SKM-1 (cell line): ENCODE results near the gene WDR86.

Experiments
- DNase-seq: peaks from one replicate; lab custom pipeline; 2025; ENCODE audit not compliant: unreplicated experiment; lab: John Stamatoyannopoulos, UW

WDR86 gene

GRCh38 chr7:151393031-151393977 is 16.5 kb downstream of the WDR86 start:
- DNase-seq = no peak

- no peak for DNase-seq
These were observed 17.4 kb downstream of the WDR86 start for GRCh38 chr7:151392426-151392825.

GRCh38 chr7:151392002-151392401 is 17.8 kb downstream of the WDR86 start:
- no peak for DNase-seq

GRCh38 chr7:151391358-151391730 is 18.5 kb downstream of the WDR86 start:
- no peak for DNase-seq

- DNase-seq = no peak
These were observed 19.1 kb downstream of the WDR86 start for GRCh38 chr7:151390598-151391357.

GRCh38 chr7:151389768-151390597 is 19.9 kb downstream of the WDR86 start:
- DNase-seq = no peak

- DNase-seq = no peak
These were observed 20.6 kb downstream of the WDR86 start for GRCh38 chr7:151389096-151389767.

GRCh38 chr7:151388430-151388829 is 21.4 kb downstream of the WDR86 start:
- DNase-seq = no peak

- DNase-seq = no peak
These were observed 21.9 kb downstream of the WDR86 start for GRCh38 chr7:151388007-151388297.

GRCh38 chr7:151387161-151388006 is 22.5 kb downstream of the WDR86 start:
- DNase-seq = no peak

GRCh38 chr7:151386301-151387160 is 23.3 kb downstream of the WDR86 start:
- DNase-seq = no peak

- no peak for DNase-seq
These were observed 24.1 kb downstream of the WDR86 start for GRCh38 chr7:151385626-151386300.

- no peak for DNase-seq
These were observed 24.8 kb downstream of the WDR86 start for GRCh38 chr7:151384776-151385625.

- no peak for DNase-seq
These were observed 25.5 kb downstream of the WDR86 start for GRCh38 chr7:151384352-151384697.

GRCh38 chr7:151383638-151384351 is 26.0 kb downstream of the WDR86 start:
- no peak for DNase-seq

- DNase-seq = no peak
These were observed 27.6 kb downstream of the WDR86 start for GRCh38 chr7:151382079-151382885.
